HG03095 (cell line): Measurements from ENCODE around the gene ZFPM1.
"Not testable (repeated sequence)": the region's sequence is repeated elsewhere in the genome, so short reads cannot be mapped to it uniquely, and the experiment has no call there.

Experiments used
- ATAC-seq: cut with Tn5 transposase; IDR thresholded peaks from one replicate; pipeline ENCODE4 v1.9.1; 2021; ENCODE audit warnings: moderate library complexity; ENCODE audit not compliant: unreplicated experiment

The ZFPM1 gene

GRCh38 chr16:88453217-88453531 is at the start of gene ZFPM1:
TSS of gene ZFPM1 (plus strand) at chr16:88453280. CDS start at chr16:88453639, 359 bp downstream.
- no peak for ATAC-seq

GRCh38 chr16:88403794-88404581 is 49.1 kb upstream of the ZFPM1 start:
- no peak for ATAC-seq

- ATAC-seq: no peak
Observed at GRCh38 chr16:88404769-88405168, 48.3 kb upstream of the ZFPM1 start.

GRCh38 chr16:88405216-88406060 is 47.6 kb upstream of the ZFPM1 start:
- ATAC-seq: no peak

GRCh38 chr16:88406096-88407041 is 46.7 kb upstream of the ZFPM1 start:
- ATAC-seq: no peak

- ATAC-seq: no peak
Observed at GRCh38 chr16:88407042-88407420, 46.0 kb upstream of the ZFPM1 start.

GRCh38 chr16:88407807-88408206 is 45.3 kb upstream of the ZFPM1 start:
- ATAC-seq: no peak

- no peak for ATAC-seq
Observed at GRCh38 chr16:88408561-88409142, 44.4 kb upstream of the ZFPM1 start.

GRCh38 chr16:88409296-88410065 is 43.6 kb upstream of the ZFPM1 start:
- no peak for ATAC-seq

GRCh38 chr16:88410297-88410968 is 42.6 kb upstream of the ZFPM1 start:
- ATAC-seq: not testable (repeated sequence)

- no peak for ATAC-seq
Observed at GRCh38 chr16:88411951-88412576, 41.0 kb upstream of the ZFPM1 start.

- no peak for ATAC-seq
Observed at GRCh38 chr16:88412766-88413165, 40.3 kb upstream of the ZFPM1 start.

- no peak for ATAC-seq
Observed at GRCh38 chr16:88413231-88413630, 39.8 kb upstream of the ZFPM1 start.

GRCh38 chr16:88413631-88414030 is 39.4 kb upstream of the ZFPM1 start:
- ATAC-seq: no peak

GRCh38 chr16:88414521-88415380 is 38.3 kb upstream of the ZFPM1 start:
- ATAC-seq: no peak

- no peak for ATAC-seq
Observed at GRCh38 chr16:88415381-88415705, 37.7 kb upstream of the ZFPM1 start.

- ATAC-seq: no peak
Observed at GRCh38 chr16:88415713-88416323, 37.3 kb upstream of the ZFPM1 start.

- no peak for ATAC-seq
Observed at GRCh38 chr16:88416686-88417085, 36.4 kb upstream of the ZFPM1 start.
